Fibroblast of mammary gland (primary cell): ENCODE data around the gene RXRG.

Experiments
- DNase-seq: peaks from one replicate; pipeline ENCODE4 v3.0.0-alpha.2; 2010; ENCODE audit warnings: low read depth
- H3K4me3 ChIP-seq: 2 replicates; pipeline ENCODE4 v1.5.1; 2011; ENCODE audit warnings: low read depth, mild to moderate bottlenecking, low read length, moderate library complexity; ENCODE audit not compliant: control insufficient read depth
- TF ChIP-seq, protein P1 (sequence below): conservative IDR thresholded peaks from 2 replicates; pipeline ENCODE4 v1.5.1; 2011; ENCODE audit warnings: low read depth, low read length, inconsistent platforms; ENCODE audit not compliant: control insufficient read depth, insufficient read depth

RXRG gene

DNA sequence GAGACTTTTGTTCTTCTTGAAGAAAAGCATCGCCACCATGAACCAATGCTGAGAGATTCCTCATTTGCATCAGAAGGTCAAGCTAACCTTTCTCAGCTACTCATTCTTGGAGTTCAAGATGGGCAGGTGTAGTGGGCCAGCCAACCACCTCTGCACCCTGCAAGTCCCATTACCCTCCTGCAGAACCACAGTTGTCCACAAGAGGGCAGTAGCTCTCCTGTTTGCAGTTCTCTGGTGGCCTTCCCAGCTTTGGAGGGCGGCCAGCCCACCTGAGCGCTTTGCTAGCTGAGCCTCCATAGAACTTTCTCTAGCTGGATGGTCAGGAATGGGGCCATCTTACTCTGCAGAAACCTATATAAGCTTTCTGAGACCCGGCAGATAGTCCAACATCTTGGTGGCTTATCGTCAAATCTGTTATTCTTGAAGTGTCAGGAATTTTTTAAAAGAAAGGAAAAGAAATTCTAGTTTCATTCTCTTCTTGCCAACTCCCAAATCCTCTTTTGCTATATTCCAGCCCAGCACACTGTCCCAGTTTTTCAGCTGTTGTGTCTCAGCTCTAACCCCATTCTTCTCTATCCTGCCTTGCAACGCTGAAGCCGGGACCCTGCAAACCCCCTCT, 77.4 kb downstream of the RXRG start:
- DNase-seq: peak; percentile 77
- TF ChIP-seq, protein P1, sequence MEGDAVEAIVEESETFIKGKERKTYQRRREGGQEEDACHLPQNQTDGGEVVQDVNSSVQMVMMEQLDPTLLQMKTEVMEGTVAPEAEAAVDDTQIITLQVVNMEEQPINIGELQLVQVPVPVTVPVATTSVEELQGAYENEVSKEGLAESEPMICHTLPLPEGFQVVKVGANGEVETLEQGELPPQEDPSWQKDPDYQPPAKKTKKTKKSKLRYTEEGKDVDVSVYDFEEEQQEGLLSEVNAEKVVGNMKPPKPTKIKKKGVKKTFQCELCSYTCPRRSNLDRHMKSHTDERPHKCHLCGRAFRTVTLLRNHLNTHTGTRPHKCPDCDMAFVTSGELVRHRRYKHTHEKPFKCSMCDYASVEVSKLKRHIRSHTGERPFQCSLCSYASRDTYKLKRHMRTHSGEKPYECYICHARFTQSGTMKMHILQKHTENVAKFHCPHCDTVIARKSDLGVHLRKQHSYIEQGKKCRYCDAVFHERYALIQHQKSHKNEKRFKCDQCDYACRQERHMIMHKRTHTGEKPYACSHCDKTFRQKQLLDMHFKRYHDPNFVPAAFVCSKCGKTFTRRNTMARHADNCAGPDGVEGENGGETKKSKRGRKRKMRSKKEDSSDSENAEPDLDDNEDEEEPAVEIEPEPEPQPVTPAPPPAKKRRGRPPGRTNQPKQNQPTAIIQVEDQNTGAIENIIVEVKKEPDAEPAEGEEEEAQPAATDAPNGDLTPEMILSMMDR: peak; percentile 93
- H3K4me3 ChIP-seq: no peak overlapping the region

DNA sequence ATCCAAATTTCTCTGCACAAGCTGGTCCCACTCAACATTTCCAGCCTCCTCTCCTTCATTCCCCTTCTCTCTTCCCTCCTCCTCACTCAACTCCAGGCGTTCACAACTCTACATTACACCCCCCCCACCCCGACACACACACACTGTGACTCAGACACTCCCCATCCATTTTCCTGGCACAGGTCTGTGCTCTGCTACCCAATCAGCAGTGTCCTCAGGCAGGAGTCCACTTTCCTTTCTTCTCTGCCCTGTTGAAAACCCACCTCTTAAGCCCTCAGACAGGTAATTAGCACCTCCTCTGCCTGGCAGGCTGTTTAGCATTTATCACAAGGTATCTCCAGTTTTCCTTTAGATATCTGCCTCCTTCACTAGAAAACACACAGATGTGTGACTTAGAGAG, 79.6 kb downstream of the RXRG start:
- no peak overlapping the region for H3K4me3 ChIP-seq
- peak; percentile 57 for DNase-seq
- TF ChIP-seq, protein P1: no peak

- no peak overlapping the region for H3K4me3 ChIP-seq
- TF ChIP-seq, protein P1: no peak
- peak; percentile 76 for DNase-seq
Measured at GRCh38 chr1:165364568-165365133, 80.3 kb downstream of the RXRG start.

GRCh38 chr1:165356876-165357275, 88.0 kb downstream of the RXRG start:
- H3K4me3 ChIP-seq: no peak overlapping the region
- DNase-seq: no peak
- TF ChIP-seq, protein P1: no peak

DNA sequence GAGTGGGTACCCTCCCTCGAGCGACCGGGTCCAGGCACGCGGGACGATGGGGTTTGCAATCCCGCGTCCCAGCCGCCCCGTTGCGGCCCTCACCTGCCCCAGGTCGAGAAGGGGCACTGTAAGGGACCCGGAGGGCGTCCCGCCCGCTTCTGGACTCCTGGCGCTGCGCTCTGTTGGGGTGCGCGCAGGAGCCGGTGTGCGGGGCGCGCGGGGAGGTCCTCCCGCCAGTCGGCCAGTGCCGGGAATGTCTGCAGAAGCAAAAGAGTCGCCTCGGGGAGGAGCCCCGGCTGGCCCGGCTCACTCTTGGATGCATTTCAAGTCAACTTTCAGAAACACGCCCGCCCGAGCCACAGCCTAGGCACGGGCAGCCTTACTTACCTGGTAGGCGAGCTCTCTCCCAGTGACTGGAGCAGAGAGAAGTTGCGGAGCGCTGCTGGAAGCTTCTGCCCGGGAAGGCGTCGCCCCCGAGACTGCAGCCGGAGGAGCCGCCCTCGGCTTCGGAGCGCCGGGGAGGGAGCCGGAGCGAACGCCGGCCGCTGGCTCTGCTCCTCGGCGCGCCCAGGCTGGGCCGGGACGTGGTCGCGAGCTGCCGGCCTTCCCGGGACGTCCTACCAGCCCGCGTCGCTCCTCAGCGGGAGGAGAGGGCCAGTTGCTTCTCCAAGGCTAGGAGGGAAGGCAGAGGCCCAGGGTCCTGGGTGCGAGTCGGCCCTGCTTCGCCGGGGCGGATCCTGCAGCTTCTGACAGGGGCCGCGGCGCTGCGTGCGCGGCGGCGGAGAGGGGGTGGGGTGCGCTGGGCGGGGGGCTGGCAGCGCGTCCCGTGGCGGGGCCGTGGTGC, 88.7 kb downstream of the RXRG start, which contains the start of gene LMX1A:
LMX1A (minus strand) TSS at position 739 of the 835 bp plus-strand sequence. CDS start 1,156 bp downstream, outside the sequence.
- H3K4me3 ChIP-seq: peak within 1 kb of the TSS; percentile 7

More for the DNA sequence above, 88.7 kb downstream of the RXRG start, which contains the start of gene LMX1A:
- TF ChIP-seq, protein P1: no peak
- peak; percentile 9 for DNase-seq
